ENCODE data around the gene MYO1G. TPM values are rescaled to one million over a fixed set of nuclear protein-coding genes. Genes with fewer than 3 reads are reported as not detected.
A peak's percentile ranks its signal among the peaks of the same experiment; 100 is the strongest.

The MYO1G gene
- total and polyA plus RNA-seq, 4 donors: 0.56 to 3.9 (median 2.1) TPM

DNA sequence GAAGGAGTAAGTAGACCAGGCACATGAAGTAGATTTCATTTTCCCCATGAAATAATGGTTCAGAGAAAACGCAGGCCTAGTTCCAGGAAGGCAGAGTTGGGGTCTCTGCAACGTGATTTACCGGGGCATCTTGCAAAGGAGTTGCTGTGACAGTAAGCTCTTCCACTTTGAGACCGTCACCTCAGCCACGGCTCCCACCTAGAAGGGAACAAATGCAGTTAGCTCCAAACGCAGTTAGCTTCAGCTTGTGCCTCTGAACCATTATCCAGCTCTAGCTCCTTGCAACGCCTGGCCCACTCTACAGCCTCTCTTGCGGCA, 7.0 kb upstream of the MYO1G start:
- Histone ChIP-seq H3K4me3 (ENCODE audit: low read depth in 1 of 3, low read length in 3 of 3) (peak overlapping the region; percentile 47 to 83 (median 72)), H3K9me3 (ENCODE audit: control insufficient read depth in 4 of 4, low read length in 3 of 4) (no peaks in the 10 kb centered on the region), H3K9ac (ENCODE audit: low read depth in 1 of 2, low read length in 2 of 2) (peak overlapping the region in 1 of 2 donors; percentile 65), H3K36me3 (ENCODE audit: control insufficient read depth in 4 of 4, insufficient read depth in 3 of 4, low read depth in 1 of 4, low read length in 3 of 4) (peaks cover 5 to 28% (median 24%) of the 10 kb centered on the region in 4 donors), H3K4me1 (ENCODE audit: control insufficient read depth in 4 of 4, insufficient read depth in 4 of 4, low read length in 3 of 4) (peaks cover 0 to 7% (median 2%) of the 10 kb centered on the region in 4 donors), H3K27me3 (ENCODE audit: control insufficient read depth in 4 of 4, insufficient read depth in 4 of 4, low read length in 3 of 4) (no peaks in the 10 kb centered on the region), H3K27ac (ENCODE audit: low read depth in 1 of 2, low read length in 2 of 2) (peak overlapping the region; percentile 94 to 98)
- WGBS: 56% methylated on average over 8 of the region's 8 CpGs
- TF ChIP-seq, protein P1, sequence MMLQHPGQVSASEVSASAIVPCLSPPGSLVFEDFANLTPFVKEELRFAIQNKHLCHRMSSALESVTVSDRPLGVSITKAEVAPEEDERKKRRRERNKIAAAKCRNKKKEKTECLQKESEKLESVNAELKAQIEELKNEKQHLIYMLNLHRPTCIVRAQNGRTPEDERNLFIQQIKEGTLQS (IDR thresholded peaks at IDR 0.05): no peak
- no peak for TF ChIP-seq EGR1 (IDR thresholded peaks at IDR 0.05; ENCODE audit: low read depth in 2 of 2)
- no peak for TF ChIP-seq HNF4A (conservative IDR thresholded peaks at IDR 0.05)
- TF ChIP-seq, protein P2, sequence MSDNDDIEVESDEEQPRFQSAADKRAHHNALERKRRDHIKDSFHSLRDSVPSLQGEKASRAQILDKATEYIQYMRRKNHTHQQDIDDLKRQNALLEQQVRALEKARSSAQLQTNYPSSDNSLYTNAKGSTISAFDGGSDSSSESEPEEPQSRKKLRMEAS (IDR thresholded peaks at IDR 0.05): no peak
- TF ChIP-seq FOXA2 (IDR thresholded peaks at IDR 0.05): no peak
- no peak for TF ChIP-seq GABPA (IDR thresholded peaks at IDR 0.05 in 1 of 2, conservative IDR thresholded peaks at IDR 0.05 in 1 of 2)
- TF ChIP-seq TAF1 (conservative IDR thresholded peaks at IDR 0.05): no peak
- no peak for TF ChIP-seq FOXA1 (IDR thresholded peaks at IDR 0.05)
- TF ChIP-seq JUND (IDR thresholded peaks at IDR 0.05): no peak
- TF ChIP-seq RAD21 (IDR thresholded peaks at IDR 0.05): no peak
- TF ChIP-seq, protein P3, sequence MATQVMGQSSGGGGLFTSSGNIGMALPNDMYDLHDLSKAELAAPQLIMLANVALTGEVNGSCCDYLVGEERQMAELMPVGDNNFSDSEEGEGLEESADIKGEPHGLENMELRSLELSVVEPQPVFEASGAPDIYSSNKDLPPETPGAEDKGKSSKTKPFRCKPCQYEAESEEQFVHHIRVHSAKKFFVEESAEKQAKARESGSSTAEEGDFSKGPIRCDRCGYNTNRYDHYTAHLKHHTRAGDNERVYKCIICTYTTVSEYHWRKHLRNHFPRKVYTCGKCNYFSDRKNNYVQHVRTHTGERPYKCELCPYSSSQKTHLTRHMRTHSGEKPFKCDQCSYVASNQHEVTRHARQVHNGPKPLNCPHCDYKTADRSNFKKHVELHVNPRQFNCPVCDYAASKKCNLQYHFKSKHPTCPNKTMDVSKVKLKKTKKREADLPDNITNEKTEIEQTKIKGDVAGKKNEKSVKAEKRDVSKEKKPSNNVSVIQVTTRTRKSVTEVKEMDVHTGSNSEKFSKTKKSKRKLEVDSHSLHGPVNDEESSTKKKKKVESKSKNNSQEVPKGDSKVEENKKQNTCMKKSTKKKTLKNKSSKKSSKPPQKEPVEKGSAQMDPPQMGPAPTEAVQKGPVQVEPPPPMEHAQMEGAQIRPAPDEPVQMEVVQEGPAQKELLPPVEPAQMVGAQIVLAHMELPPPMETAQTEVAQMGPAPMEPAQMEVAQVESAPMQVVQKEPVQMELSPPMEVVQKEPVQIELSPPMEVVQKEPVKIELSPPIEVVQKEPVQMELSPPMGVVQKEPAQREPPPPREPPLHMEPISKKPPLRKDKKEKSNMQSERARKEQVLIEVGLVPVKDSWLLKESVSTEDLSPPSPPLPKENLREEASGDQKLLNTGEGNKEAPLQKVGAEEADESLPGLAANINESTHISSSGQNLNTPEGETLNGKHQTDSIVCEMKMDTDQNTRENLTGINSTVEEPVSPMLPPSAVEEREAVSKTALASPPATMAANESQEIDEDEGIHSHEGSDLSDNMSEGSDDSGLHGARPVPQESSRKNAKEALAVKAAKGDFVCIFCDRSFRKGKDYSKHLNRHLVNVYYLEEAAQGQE (IDR thresholded peaks at IDR 0.05): no peak
- no peak for TF ChIP-seq HNF4G (IDR thresholded peaks at IDR 0.05)
- no peak for TF ChIP-seq RXRA (IDR thresholded peaks at IDR 0.05)
- TF ChIP-seq, protein P4, sequence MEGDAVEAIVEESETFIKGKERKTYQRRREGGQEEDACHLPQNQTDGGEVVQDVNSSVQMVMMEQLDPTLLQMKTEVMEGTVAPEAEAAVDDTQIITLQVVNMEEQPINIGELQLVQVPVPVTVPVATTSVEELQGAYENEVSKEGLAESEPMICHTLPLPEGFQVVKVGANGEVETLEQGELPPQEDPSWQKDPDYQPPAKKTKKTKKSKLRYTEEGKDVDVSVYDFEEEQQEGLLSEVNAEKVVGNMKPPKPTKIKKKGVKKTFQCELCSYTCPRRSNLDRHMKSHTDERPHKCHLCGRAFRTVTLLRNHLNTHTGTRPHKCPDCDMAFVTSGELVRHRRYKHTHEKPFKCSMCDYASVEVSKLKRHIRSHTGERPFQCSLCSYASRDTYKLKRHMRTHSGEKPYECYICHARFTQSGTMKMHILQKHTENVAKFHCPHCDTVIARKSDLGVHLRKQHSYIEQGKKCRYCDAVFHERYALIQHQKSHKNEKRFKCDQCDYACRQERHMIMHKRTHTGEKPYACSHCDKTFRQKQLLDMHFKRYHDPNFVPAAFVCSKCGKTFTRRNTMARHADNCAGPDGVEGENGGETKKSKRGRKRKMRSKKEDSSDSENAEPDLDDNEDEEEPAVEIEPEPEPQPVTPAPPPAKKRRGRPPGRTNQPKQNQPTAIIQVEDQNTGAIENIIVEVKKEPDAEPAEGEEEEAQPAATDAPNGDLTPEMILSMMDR (IDR thresholded peaks at IDR 0.05; ENCODE audit: low read depth, low read length, missing input control): no peak
- no peak for TF ChIP-seq NR2F2 (IDR thresholded peaks at IDR 0.05)
- TF ChIP-seq SP1 (IDR thresholded peaks at IDR 0.05): no peak
- no peak for TF ChIP-seq YY1 (IDR thresholded peaks at IDR 0.05)
- TF ChIP-seq, protein P5, sequence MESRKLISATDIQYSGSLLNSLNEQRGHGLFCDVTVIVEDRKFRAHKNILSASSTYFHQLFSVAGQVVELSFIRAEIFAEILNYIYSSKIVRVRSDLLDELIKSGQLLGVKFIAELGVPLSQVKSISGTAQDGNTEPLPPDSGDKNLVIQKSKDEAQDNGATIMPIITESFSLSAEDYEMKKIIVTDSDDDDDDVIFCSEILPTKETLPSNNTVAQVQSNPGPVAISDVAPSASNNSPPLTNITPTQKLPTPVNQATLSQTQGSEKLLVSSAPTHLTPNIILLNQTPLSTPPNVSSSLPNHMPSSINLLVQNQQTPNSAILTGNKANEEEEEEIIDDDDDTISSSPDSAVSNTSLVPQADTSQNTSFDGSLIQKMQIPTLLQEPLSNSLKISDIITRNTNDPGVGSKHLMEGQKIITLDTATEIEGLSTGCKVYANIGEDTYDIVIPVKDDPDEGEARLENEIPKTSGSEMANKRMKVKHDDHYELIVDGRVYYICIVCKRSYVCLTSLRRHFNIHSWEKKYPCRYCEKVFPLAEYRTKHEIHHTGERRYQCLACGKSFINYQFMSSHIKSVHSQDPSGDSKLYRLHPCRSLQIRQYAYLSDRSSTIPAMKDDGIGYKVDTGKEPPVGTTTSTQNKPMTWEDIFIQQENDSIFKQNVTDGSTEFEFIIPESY (IDR thresholded peaks at IDR 0.05): no peak
- DNase-seq (ENCODE audit: low spot score): no peak

All from liver (tissue), 9 donors.